ENCODE measurements around the gene ZDHHC12.

ZDHHC12 gene, protein sequence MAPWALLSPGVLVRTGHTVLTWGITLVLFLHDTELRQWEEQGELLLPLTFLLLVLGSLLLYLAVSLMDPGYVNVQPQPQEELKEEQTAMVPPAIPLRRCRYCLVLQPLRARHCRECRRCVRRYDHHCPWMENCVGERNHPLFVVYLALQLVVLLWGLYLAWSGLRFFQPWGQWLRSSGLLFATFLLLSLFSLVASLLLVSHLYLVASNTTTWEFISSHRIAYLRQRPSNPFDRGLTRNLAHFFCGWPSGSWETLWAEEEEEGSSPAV

DNA sequence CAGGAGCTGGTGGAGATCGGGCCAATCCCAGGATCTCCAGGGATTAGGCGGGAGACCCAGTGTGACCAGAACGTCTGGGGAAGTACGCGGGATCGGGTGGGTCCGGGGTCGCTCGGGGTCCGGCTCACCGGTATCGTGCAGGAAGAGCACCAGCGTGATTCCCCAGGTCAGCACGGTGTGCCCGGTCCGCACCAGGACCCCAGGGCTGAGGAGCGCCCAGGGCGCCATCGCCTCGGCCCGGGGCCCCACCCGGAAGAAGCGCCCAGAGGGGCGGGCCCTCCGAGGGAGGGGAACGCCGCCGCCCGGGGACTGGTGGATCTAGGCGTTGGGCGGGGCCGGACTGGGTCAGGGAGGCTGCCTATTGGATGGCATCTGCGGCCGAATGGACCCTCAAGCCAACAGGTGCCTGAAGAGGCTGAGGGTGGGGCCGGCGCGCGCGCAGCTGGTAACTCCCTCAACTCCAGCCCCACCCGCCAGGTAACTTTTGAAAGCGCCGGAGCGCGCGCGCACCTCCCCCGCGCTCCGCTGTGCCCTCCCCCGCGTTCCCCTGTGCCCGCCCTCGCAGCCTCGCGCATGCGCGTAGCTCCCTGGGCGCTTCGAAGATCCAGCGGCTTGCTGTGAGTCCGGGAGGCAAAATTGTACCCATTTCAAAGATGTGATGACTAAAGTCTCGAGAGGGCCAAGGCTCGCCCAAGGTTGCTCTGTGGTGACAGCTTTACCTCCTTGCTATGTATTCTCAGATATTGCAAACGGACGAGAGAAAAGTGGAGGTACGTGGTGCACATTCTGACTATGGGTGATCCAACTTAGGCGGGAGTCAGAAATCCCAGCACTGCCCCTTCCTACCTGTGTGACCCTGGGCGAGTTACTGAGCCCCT lies at the start of gene ZDHHC12:
Gene ZDHHC12 (minus strand): TSS at position 262 of the 878 bp plus-strand sequence. CDS start 34 bp downstream, at position 228.
- peak within 1 kb of the TSS; percentile 68 to 75 for H3K4me3 ChIP-seq (replicated peaks in 1 of 2; ENCODE audit: low read depth in 2 of 2, low read length in 2 of 2)
- TF ChIP-seq CTCF (IDR thresholded peaks at IDR 0.05; ENCODE audit: low read depth, low read length): no peak
- peak; percentile 94 for DNase-seq (ENCODE audit: low read depth in 2 of 2)

- TF ChIP-seq CTCF (IDR thresholded peaks at IDR 0.05; ENCODE audit: low read depth, low read length): no peak
- no peak overlapping the region for H3K4me3 ChIP-seq (replicated peaks in 1 of 2; ENCODE audit: low read depth in 2 of 2, low read length in 2 of 2)
- DNase-seq (ENCODE audit: low read depth in 2 of 2): no peak
Observed at GRCh38 chr9:128773049-128773448, 49.1 kb upstream of the ZDHHC12 start.

DNA sequence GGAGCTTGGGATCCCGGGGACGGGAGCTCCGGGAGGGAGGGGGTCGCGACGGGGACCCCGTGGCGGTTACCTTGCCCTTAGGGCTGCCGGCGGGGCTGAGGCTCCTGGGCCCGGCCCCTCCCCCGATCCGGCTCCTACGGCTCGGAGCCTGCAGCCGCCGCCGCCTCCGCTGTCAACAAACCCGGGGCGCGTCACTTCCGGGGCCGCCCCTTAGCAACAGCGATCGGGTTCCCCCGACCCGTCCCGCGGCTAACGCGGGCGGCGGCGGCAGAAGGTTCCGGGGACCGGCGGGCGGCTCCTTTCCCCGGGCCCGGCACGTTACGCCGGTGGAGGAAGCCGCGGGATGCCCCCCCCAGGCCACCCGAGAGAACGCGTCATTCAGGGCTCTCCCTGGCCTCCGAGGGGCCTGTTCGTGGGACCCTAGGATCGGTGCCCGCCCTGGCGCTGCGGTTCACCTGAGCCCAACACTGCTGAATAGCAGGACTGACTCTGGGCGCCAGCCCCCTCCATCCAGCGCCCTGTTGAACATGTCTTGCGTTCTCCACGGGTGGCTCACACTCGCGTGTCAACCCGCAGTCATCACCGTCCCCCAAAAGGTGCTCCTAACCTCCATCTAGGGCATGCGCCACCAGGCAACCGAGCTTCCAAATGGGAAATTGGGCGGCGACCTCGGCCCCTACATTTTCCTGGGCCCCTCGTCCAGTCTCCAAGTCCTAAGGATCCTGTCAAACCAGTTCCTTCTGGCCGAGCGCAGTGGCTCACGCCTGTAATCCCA lies 48.0 kb upstream of the ZDHHC12 start, which contains the start of gene ZER1:
Gene ZER1 (minus strand): TSS at position 183 of the 775 bp plus-strand sequence. CDS start 16,362 bp downstream, outside the sequence.
- H3K4me3 ChIP-seq (replicated peaks in 1 of 2; ENCODE audit: low read depth in 2 of 2, low read length in 2 of 2): peak within 1 kb of the TSS; percentile 97 to 98
- no peak for TF ChIP-seq CTCF (IDR thresholded peaks at IDR 0.05; ENCODE audit: low read depth, low read length)
- DNase-seq (ENCODE audit: low read depth in 2 of 2): peak; percentile 88 to 92

DNA sequence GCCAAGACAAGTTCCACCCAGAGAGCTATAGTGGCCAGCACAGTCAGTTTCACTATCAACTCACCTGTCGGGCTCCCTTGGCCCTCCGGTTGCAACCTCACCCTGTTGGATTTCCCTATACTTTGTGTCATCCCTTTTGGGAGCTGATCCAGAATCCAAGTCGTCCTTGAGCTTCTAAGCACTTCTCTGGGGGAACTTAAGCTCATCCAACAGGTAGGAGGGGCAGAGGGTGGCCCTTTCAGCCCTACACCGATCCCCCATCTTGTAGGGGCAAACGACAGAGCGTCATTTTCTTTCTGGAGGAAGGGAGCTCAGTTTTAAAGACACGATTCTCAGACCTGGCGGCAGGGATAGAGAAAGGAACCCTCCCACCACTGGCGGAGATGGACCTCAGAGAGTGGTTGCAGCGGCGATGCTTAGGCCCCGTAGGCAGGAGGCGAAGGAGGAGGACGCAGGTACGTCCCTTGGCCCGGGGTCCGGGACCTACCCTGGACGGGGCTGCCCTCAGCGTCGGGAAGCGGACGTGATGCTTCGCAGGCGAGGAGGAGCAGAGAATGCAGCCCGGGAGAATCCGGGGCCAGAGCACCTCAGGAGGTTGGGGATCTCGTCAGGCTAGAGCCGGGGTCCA lies 47.3 kb upstream of the ZDHHC12 start:
- DNase-seq (ENCODE audit: low read depth in 2 of 2): peak in 1 of 2 donors; percentile 21
- TF ChIP-seq CTCF (IDR thresholded peaks at IDR 0.05; ENCODE audit: low read depth, low read length): no peak

GRCh38 chr9:128770286-128771030 lies 46.5 kb upstream of the ZDHHC12 start:
- peak overlapping the region; percentile 97 to 98 for H3K4me3 ChIP-seq (replicated peaks in 1 of 2; ENCODE audit: low read depth in 2 of 2, low read length in 2 of 2)
- no peak for DNase-seq (ENCODE audit: low read depth in 2 of 2)
- TF ChIP-seq CTCF (IDR thresholded peaks at IDR 0.05; ENCODE audit: low read depth, low read length): no peak

More for the DNA sequence above, 47.3 kb upstream of the ZDHHC12 start:
- peak overlapping the region; percentile 97 to 98 for H3K4me3 ChIP-seq (replicated peaks in 1 of 2; ENCODE audit: low read depth in 2 of 2, low read length in 2 of 2)

All from cardiac fibroblast (primary cell).